ENCODE measurements around the gene ROMO1. TPM values are rescaled to one million over a fixed set of nuclear protein-coding genes. Genes with fewer than 3 reads are reported as not detected.
"Not testable (repeated sequence)": the region's sequence is repeated elsewhere in the genome, so short reads cannot be mapped to it uniquely, and the experiment has no call there.

The ROMO1 gene
- total RNA-seq, 2 donors from 2014 or later: 196 to 243 TPM

GRCh38 chr20:35720165-35721123 lies 21.2 kb downstream of the ROMO1 start:
- H3K9me3 ChIP-seq: no peaks in the 10 kb centered on the region
- H3K36me3 ChIP-seq: peaks cover 87% of the 10 kb centered on the region
- no peak overlapping the region for H3K4me3 ChIP-seq
- ATAC-seq (ENCODE audit: insufficient number of reproducible peaks, low FRiP score, low read depth) (no peak), DNase-seq (ENCODE audit: low spot score) (no peak)
- no peaks in the 10 kb centered on the region for H3K27me3 ChIP-seq (replicated peaks; ENCODE audit: insufficient read depth)
- H3K4me1 ChIP-seq (ENCODE audit: control insufficient read depth in 1 of 2, low read depth in 2 of 2): peaks cover 0 to 15% of the 10 kb centered on the region in 2 donors
- no peak for TF ChIP-seq CTCF (IDR thresholded peaks at IDR 0.05)
- no peak overlapping the region for H3K27ac ChIP-seq

- ATAC-seq (ENCODE audit: insufficient number of reproducible peaks, low FRiP score, low read depth) (no peak), DNase-seq (ENCODE audit: low spot score) (no peak)
- no peak for TF ChIP-seq CTCF (IDR thresholded peaks at IDR 0.05)
- Histone ChIP-seq H3K4me1 (ENCODE audit: control insufficient read depth in 1 of 2, low read depth in 2 of 2) (peaks cover 0 to 15% of the 10 kb centered on the region in 2 donors), H3K9me3 (no peaks in the 10 kb centered on the region), H3K36me3 (peaks cover 88% of the 10 kb centered on the region), H3K27me3 (replicated peaks; ENCODE audit: insufficient read depth) (no peaks in the 10 kb centered on the region), H3K27ac (no peak overlapping the region), H3K4me3 (no peak overlapping the region)
These were observed 22.0 kb downstream of the ROMO1 start for GRCh38 chr20:35721219-35721618.

- Histone ChIP-seq H3K4me3 (no peak overlapping the region), H3K27me3 (replicated peaks; ENCODE audit: insufficient read depth) (no peaks in the 10 kb centered on the region), H3K36me3 (peaks cover 88% of the 10 kb centered on the region), H3K9me3 (no peaks in the 10 kb centered on the region), H3K4me1 (ENCODE audit: control insufficient read depth in 1 of 2, low read depth in 2 of 2) (peaks cover 0 to 15% of the 10 kb centered on the region in 2 donors), H3K27ac (no peak overlapping the region)
- TF ChIP-seq CTCF (IDR thresholded peaks at IDR 0.05): no peak
- ATAC-seq (ENCODE audit: insufficient number of reproducible peaks, low FRiP score, low read depth) (no peak), DNase-seq (ENCODE audit: low spot score) (no peak)
These were observed 22.4 kb downstream of the ROMO1 start for GRCh38 chr20:35721621-35722020.

- H3K27me3 ChIP-seq (replicated peaks; ENCODE audit: insufficient read depth); H3K4me3 ChIP-seq; DNase-seq (ENCODE audit: low spot score); H3K9me3 ChIP-seq; H3K27ac ChIP-seq; ATAC-seq (ENCODE audit: insufficient number of reproducible peaks, low FRiP score, low read depth): not testable (repeated sequence)
- Histone ChIP-seq H3K4me1 (ENCODE audit: control insufficient read depth in 1 of 2, low read depth in 2 of 2) (peaks cover 0 to 12% of the 10 kb centered on the region in 2 donors), H3K36me3 (peaks cover 84% of the 10 kb centered on the region)
These were observed 24.1 kb downstream of the ROMO1 start for GRCh38 chr20:35723275-35723639.

GRCh38 chr20:35723652-35724320 lies 24.6 kb downstream of the ROMO1 start:
- not testable (repeated sequence) for H3K27ac ChIP-seq; H3K4me3 ChIP-seq; H3K27me3 ChIP-seq (replicated peaks; ENCODE audit: insufficient read depth); H3K9me3 ChIP-seq; DNase-seq (ENCODE audit: low spot score); ATAC-seq (ENCODE audit: insufficient number of reproducible peaks, low FRiP score, low read depth)
- peaks cover 0 to 12% of the 10 kb centered on the region in 2 donors for H3K4me1 ChIP-seq (ENCODE audit: control insufficient read depth in 1 of 2, low read depth in 2 of 2)
- peaks cover 87% of the 10 kb centered on the region for H3K36me3 ChIP-seq

Measured in thoracic aorta (tissue), 2 donors.